VCaP (cell line): ENCODE results near the gene BTLA.

ENCODE experiments used
- H3K27ac ChIP-seq: fragments of 450-650 bp; 2 replicates; pipeline ENCODE4 v1.5.1; 2017
- TF ChIP-seq, protein P1 (sequence below): fragments of 450-650 bp; conservative IDR thresholded peaks from 2 replicates; pipeline ENCODE4 v1.5.1; 2017; ENCODE audit warnings: mild to moderate bottlenecking, moderate library complexity

BTLA gene

DNA sequence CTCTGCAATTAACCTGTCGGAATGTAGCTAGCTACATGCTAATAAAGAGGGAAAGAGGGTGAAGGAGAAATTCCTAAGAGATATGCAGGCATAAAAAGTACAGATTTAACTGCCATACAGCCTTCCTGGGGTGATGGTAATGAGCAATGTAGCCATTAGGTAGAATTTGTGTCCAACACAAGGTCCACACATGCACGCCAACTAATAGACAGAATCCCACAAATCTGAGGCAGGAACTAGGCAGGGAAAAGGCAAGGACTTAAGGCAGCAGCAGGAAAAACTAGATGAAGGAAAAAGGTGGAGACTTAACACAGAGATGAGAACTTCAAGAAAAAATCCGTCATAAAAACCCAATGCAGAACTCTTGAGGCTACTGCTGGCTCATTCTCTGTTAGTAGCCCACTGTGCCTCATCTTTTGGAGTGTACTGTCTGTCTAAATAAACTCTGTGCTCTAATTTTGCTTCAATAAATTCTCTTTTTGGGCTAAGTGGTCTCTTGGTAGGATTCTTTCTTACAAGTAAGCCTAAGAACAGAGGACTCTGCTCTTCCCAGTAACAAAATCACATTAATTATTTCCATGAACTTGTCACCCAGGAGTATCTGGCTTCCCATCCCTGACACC lies 81.5 kb downstream of the BTLA start:
- TF ChIP-seq, protein P1, sequence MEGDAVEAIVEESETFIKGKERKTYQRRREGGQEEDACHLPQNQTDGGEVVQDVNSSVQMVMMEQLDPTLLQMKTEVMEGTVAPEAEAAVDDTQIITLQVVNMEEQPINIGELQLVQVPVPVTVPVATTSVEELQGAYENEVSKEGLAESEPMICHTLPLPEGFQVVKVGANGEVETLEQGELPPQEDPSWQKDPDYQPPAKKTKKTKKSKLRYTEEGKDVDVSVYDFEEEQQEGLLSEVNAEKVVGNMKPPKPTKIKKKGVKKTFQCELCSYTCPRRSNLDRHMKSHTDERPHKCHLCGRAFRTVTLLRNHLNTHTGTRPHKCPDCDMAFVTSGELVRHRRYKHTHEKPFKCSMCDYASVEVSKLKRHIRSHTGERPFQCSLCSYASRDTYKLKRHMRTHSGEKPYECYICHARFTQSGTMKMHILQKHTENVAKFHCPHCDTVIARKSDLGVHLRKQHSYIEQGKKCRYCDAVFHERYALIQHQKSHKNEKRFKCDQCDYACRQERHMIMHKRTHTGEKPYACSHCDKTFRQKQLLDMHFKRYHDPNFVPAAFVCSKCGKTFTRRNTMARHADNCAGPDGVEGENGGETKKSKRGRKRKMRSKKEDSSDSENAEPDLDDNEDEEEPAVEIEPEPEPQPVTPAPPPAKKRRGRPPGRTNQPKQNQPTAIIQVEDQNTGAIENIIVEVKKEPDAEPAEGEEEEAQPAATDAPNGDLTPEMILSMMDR, result no peak
- H3K27ac ChIP-seq, result no peak overlapping the region

DNA sequence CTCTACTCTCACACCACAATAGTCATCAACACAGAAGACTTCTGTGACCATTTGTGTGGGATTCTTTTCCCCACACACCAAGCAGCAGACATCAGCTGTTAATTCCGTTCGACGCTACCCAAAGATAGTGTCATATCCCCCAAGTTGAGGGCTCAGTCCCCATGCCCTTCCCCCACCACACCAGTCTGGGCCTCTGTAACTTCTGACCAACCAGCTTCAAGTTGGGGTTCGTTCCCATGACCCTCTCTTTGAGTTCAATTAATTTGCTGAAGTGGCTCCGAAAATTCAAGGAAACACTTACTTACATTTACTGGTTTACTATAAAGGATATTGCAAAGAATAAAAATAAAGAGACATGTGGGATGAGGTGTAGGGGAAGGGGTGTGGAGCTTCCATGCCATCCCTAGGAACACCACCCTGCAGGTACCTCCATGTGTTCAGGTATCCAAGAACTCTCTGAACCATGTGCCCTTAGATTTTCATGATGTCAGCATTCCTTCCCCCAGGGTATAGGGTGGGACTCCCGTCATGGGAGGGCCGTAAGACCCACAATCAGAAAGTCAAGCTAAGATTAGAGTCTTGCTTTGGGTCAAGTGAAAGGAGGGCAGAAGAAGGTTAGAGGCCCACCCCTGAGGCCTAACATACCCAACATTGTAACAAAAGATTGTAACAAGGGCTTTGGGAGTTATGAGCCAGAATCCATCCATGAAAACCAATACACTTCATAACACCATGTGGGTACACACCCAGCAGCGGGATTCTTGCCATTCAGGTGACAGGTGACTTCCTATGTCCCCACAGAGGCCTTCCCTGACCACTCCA lies 82.7 kb downstream of the BTLA start:
- H3K27ac ChIP-seq, result no peak overlapping the region

DNA sequence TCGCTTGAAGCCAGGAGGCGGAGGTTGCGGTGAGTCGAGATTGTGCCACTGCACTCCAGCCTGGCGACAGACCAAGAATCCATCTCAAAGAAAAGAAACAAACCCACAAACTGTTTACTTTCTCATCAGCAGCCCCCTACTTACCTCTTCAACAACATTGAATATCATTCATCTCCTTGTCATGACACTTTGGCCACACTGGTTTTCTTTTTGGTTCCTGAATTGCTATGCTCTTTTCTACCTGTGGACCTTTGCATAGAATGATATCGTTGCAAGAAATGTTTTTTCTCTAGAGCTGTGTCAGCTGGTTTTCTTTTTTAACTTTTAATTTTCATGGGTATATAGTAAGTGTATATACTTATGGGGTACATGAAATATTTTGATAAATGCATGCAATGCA lies 83.9 kb downstream of the BTLA start:
- TF ChIP-seq, protein P1, result no peak
- no peak overlapping the region for H3K27ac ChIP-seq

More for the DNA sequence above, 82.7 kb downstream of the BTLA start:
- TF ChIP-seq, protein P1, result no peak
